GM18519 (cell line): ENCODE data around the gene AMBRA1.
"Not testable (repeated sequence)": the region's sequence is repeated elsewhere in the genome, so short reads cannot be mapped to it uniquely, and the experiment has no call there.

Experiments
- ATAC-seq: cut with Tn5 transposase; IDR thresholded peaks from one replicate; pipeline ENCODE4 v1.9.1; 2021; ENCODE audit warnings: mild to moderate bottlenecking, moderate library complexity; ENCODE audit not compliant: unreplicated experiment, low FRiP score

Gene AMBRA1

DNA sequence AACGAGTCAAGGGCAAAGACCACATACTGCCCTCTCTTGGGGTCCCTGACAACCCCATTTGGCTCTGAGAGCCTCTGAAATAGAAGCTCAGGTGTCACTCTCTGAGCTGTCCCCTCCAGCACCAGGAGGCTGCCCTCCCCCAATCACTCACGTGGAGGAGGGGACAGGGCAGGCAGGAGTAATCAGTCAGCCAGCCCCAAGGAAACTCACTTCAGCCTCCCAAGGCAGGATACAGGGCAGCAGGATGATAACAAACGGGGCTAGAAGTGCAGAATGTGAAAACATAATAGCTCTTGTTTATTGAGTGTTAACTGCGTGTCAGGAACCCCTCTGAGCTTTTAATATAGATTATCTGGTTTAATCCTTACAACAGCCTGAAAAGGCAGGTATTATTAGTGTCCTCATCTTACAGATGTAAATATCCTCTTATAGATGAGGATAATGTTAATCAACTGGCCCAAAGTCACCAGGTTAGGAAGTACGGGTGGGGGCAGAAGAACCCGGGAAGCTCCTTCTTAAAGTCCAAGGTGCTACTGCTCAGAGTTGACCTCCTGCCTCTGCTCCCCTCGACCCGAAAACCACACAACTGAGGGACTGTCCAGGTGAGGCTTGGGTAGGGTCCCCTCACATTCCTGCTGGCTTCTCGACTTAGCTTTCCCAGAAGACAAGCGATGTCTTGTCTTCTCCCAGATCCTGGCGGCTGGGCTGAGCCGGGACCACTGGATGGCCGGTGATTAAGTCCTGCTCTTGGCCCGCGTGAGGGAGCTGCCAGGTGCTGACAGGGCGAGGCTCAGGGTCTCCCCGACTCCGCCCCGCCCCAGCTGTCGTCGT, 205.0 kb downstream of the AMBRA1 start:
- ATAC-seq: no peak

DNA sequence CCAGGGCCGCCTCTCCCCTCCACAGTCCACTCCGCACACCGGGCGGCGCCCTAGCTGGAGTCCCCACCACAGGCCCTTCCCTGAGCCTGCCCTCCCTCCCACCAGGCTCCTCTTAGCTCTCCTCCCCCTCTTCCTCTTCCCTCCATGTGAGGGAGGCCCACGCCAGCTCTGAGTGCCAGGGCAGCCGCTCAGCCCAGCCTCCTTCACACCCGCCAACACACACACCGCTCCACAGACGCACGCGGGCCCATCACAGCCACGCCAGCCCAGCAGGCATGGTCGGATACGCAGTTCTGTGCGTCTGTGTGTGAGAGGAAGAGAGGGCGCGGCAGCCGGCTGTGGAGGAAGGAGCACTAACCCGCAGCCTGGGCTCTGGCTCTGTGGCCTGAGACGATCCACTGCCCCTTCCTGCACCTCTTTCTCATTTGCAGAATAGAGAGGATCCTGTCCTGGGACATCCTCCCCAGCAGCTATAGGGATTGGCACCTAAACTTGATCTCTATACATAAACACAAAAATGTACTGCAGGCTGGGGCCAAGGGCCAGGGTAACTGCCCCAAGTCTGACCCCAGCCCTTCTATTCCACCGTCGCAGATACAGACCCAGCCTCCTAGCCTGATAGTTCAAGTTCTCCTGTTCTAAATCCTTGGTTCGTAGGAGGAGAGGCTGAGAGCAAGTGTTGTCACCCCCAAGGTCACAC, 205.8 kb downstream of the AMBRA1 start:
- ATAC-seq: no peak

DNA sequence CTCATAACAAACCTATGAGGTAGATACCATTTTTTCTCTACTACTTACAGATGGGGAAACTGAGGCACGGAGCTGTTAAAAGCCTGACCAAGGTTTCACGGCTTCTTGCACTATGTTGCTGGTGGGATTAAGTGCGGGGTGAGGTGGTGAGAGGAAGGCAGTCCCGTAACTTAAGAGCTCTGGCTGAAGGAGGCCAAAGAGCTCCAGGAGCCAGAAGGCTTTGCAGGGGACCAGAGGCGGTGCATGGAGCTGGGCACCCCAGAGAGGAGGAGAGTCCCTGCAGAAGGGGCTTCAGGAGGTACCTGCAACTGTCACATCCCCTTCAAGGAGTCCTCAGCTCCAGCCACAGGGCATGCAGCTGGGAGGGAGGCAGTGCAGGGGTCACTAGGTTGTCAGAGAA, 206.4 kb downstream of the AMBRA1 start:
- no peak for ATAC-seq

DNA sequence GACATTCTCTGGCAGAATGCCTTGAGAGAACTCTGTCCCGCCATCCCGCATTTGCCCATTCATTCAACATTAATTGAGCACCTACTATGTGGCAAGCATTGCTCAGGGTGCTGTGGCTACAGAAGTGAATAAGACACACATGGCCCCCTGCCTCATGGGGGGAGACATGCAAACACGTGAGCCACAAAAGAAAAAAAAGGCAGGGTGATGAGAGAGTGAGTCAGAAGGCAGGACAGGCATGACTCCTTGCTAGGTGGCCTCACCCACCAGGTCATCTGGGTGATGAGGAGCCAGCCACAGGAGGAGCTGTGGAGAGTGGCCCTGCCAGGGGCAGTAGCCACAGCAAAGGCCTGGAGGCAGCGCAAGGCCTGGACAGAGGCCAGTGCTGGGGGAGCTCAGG, 207.1 kb downstream of the AMBRA1 start:
- ATAC-seq: no peak

- ATAC-seq: no peak
Observed at GRCh38 chr11:46386005-46386578, 207.7 kb downstream of the AMBRA1 start.

DNA sequence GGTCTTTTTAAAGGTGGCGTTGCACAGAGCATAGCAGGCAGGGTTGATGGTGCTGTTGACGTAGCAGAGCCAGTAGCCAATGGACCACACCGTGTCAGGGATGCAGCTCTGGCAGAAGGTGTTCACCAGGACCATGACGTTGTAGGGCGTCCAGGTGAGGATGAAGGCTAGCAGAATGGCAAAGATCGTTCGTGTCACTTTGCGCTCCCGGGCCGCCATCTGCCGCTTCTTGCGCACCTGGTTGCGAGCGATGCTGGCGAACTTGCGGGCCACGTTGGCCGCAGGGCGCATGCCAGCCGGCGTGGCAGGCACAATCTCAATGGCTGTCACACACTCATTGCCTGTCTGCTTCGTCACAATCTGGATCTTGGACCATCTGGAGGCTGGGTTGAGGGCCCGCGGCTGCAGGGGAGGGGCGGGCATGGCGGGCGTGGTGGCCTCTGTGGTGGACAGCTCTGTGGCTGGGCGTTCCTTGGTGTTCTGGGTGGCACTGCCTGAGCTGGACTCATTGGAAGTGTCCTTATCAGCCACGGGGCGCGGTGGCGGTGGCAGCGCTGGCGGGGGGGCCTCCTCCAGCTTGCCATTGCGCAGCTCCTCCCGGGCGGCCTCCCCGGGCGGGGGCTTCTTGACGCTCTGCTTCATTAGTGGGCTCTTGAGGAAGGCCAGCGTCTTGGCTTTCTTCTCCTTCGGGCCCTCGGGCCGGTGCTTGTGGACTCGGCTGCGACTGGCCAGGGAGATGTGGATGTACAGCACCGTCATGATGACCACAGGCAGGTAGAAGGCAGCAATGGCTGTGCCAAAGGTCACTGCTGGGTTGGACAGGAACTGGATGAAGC, 208.4 kb downstream of the AMBRA1 start:
- ATAC-seq: no peak

- no peak for ATAC-seq
Observed at GRCh38 chr11:46383974-46384701, 209.7 kb downstream of the AMBRA1 start.

GRCh38 chr11:46383404-46383758, 210.4 kb downstream of the AMBRA1 start:
- ATAC-seq: no peak

DNA sequence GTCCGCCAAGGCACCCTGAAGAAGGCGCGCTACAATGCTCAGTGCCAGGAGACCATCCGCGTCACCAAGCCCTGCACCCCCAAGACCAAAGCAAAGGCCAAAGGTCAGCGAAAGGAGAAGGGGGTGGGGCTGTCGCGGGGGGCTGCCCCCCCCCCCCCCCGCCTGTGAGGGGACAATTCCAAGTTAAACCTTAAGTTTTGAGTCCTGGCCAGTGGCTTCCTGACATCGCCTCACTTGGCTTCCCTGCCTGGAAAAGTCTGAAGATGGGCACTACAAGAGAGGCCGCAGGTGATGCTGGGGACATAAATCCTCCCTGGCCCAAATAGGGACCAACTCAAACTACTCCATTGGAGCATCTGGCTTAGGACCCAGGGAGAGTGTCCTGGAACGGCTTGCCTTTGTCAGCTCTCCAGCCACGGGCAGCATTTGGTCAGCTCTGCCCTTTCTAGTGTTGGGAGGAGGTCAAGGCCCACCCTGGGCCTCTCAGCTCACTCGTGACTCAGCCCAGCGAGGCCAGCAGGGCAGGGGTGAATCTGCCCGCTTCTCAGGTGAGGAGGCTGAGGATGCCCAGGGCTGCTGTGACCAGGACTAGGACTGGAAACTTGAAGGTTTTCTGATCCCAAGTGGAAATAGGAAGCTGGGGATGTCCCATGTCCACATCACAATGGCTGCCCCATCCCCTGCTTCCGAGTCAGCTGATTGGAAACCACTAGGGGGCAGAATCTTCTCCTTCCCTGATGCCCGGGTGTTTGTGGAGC, 211.0 kb downstream of the AMBRA1 start:
- ATAC-seq: no peak

- ATAC-seq: no peak
Observed at GRCh38 chr11:46381819-46382645, 211.8 kb downstream of the AMBRA1 start.

- ATAC-seq: no peak
Observed at GRCh38 chr11:46381048-46381818, 212.6 kb downstream of the AMBRA1 start, which contains the start of gene MDK. MDK (plus strand) TSS chr11:46381669; CDS start chr11:46382058, 389 bp downstream.

- no peak for ATAC-seq
Observed at GRCh38 chr11:46380340-46381047, 213.3 kb downstream of the AMBRA1 start.

DNA sequence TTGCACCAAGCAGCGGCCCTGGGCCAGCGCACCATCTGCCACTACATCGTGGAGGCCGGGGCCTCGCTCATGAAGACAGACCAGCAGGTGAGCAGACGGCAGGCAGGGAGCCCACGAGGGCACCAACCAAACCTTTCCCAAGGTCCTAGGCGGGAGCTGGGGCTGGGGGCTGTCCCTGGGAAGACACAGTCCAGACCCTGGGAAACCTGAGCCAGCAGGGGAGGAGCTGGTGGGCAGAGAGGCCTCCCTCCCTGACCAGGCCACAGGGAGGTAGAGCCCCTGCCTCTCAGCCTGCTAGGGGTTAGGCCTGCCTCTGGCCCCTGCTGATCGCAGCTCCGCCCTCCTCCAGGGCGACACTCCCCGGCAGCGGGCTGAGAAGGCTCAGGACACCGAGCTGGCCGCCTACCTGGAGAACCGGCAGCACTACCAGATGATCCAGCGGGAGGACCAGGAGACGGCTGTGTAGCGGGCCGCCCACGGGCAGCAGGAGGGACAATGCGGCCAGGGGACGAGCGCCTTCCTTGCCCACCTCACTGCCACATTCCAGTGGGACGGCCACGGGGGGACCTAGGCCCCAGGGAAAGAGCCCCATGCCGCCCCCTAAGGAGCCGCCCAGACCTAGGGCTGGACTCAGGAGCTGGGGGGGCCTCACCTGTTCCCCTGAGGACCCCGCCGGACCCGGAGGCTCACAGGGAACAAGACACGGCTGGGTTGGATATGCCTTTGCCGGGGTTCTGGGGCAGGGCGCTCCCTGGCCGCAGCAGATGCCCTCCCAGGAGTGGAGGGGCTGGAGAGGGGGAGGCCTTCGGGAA, 214.1 kb downstream of the AMBRA1 start:
- ATAC-seq: not testable (repeated sequence)

DNA sequence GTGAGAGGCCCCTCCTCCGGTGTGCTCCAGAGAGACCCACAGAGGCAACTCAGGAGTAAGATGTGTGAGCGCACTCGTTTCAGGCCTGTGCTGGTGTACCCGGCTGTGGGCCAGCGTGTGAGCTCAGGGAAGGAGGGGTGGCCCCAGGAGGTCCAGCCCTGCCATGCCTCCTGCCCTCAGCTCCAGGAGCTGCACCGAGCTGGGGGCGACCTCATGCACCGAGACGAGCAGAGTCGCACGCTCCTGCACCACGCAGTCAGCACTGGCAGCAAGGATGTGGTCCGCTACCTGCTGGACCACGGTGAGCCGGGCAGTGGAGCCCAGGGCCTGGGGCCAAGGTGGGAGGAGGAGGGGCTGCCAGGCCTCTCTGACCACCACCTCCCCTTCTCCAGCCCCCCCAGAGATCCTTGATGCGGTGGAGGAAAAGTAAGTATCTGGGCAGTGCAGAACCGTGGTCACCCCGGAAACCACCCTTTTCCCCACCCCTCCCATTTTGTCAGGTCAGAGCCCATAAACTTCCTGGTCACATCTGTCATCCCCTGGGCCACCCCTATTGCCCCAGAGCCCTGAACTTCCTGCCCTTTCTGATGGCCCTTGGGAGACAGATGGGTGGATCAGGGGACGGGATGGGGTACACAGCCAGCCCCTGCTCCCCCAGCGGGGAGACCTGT, 214.9 kb downstream of the AMBRA1 start:
- no peak for ATAC-seq

DNA sequence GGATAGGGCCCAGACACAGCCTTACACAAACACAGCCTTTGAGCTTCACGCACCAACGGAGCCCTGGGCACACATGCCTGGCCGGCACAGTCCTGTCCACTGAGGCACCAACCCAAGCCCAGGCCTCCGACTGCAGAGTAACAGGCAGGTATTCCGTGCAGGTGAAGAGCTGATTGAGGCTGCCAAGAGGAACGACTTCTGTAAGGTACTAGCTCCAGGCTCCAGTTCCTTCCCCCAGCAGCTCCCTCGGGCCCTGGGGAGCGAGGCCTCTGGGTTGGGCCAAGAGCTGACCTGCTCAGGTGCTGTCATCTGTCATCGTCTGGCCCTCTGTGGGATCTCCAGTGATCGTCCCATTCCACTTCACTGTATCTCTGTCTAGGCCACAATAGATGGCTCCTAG, 215.5 kb downstream of the AMBRA1 start:
- no peak for ATAC-seq

GRCh38 chr11:46377831-46378230, 216.0 kb downstream of the AMBRA1 start:
- no peak for ATAC-seq
